NCI-H1048 (cell line): ENCODE data around the gene ANP32A.

Experiments
- DNase-seq: peaks from one replicate; lab custom pipeline; 2025; lab: John Stamatoyannopoulos, UW

The ANP32A gene

DNA sequence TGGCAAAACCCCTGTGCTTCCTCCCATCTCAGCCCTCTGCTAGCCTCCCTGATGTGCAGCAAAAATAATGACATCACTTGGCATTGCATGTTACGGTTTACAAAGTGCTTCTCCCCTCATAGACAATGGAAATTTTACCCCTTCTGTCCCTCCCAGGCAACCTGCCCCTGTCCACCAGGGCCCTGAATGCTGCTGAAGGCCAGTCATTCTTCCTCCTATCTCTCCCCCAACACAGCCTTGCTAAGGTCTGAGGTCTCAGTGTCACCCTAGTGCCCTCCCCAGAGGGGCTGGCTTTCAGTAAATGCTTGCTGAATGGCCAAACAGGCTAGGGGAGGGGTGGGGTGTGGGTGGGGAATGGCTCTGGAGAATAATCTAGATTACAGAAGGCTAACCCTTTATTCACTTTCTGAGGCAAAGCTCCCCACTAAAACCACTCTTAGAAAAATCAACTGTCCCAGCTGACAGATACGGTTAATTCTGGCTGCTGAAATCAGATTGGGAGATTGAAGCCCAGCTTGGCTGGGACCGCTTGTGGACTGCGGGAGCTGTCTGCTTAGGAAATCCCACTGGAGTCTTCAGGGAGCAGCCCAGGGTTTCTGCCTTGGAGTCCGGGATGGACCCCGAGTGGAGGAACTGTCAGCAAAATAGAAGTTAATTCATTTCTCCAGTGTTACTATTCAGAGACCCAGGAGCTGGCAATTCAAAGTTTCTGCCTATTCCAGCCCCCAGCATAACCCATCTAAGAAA, 22.9 kb downstream of the ANP32A start:
- no peak for DNase-seq

DNA sequence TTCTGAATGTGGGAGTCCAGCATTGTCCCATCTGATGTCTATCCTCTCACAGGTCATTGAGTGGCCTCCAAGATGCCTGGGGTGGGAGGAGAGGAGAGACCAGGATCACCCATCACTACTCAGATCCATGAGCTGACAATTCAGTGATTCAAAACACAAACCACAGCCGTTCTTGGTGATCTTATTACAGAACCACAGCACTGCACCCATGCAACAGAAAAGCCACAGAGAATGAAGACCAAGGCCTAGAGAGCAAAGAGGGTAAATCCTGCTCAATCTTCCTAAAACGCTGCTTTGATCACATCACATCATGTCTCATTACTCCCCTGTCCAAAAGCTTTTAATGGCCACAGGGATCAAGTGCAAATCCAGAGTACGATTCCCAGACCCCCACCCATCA, 23.5 kb downstream of the ANP32A start:
- DNase-seq: no peak

DNA sequence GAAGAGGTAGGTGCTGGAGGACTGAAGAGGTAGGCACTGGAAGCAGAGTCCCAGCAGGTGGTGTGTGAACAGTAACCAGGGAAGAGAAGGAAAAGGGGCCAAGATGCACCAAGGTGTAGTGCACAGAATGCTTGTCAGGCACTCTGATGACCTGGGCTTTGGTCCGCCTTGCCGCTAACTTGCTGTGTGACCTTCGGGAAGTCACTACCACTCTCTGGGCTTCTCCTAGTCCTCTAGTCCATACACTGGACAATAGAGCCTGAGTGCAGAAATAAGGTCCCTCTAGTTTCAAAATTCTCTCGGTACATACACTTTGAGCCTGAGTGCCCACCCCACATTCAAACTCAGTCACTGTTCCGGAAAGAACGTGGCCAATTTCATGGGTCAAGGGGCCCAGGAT, 24.1 kb downstream of the ANP32A start:
- DNase-seq: no peak

DNA sequence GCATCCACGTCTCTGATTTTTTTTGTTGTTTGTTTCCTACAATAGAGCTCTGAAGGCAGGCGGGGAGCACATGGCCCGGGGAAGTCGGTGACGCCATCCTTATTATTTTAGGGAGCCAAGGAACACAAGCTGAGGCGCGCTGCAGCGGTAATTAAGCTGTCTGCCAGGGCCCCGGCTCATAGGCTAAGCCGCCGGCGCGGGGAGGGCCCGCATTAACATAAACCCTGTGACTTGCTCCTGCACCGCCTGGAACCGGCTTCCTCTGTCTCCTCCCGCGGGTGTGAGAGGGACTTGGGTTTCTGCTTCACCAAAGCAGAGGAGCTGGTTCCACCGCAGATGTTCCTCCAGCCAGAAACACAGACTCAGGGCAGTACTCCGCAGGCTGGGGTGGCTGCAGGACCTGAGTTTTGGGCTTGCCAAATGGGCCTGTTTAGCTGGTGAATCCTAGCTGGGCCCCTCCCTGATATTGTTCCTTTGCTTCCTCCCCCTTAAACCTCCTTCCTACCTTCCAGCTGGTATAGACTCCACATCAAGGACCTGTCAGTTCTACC, 25.3 kb downstream of the ANP32A start:
- no peak for DNase-seq

DNA sequence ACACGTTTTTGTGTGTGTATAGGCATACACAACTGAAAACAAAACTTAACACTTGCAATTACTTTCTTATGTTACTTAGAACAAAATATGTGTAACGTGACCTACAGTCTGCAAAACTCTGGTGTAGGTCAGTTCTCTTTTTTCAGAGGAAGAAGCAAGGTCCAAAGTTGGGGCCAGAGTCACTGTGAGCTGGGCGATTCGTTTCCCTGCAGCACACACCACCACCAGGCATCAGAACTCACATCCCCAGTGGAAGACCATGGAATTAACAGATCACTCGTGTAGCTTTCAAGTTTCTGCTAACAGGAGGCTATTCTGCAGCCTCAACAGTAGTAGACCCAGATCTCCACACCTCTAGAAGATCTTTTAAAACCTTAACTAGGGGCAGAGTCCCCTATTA, 25.8 kb downstream of the ANP32A start:
- no peak for DNase-seq

DNA sequence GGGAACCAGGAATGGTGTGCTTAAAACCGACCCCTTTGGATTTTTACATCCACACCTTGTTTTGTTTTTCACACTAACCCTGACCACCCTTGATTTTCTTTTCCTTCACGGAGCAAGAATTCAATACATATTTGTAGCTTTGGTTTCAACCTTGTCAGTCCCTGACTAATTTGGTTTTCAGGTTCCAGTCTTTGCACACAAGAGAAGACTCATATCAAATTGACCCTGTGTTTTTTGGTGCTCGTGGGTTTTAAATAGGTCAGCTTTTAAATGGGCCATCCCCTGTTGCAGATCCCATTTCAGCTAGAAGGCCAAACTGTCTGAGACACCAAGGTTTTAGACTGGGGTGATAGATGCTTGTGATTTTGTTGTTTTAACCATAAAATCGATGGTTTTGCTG, 26.4 kb downstream of the ANP32A start:
- no peak for DNase-seq

DNA sequence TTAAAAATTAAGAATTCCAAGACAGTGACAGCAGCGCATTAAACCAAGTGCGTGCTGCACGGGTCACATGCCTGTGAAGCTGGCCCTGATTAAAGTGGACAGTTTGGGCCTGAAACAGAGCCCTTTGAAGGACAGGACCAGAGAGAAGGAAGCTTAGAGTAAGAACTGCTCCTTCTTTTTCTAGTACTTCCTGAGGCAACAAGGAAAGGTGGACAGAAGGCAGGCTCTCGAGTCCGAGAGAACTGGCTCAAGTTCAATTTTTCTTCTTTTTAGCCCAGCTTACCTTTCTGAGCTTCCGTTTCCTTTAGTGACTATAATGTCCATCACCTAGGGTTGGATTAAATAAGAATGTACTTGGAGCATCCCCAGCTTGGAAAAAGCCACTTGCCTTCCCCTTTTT, 26.9 kb downstream of the ANP32A start:
- DNase-seq: no peak

DNA sequence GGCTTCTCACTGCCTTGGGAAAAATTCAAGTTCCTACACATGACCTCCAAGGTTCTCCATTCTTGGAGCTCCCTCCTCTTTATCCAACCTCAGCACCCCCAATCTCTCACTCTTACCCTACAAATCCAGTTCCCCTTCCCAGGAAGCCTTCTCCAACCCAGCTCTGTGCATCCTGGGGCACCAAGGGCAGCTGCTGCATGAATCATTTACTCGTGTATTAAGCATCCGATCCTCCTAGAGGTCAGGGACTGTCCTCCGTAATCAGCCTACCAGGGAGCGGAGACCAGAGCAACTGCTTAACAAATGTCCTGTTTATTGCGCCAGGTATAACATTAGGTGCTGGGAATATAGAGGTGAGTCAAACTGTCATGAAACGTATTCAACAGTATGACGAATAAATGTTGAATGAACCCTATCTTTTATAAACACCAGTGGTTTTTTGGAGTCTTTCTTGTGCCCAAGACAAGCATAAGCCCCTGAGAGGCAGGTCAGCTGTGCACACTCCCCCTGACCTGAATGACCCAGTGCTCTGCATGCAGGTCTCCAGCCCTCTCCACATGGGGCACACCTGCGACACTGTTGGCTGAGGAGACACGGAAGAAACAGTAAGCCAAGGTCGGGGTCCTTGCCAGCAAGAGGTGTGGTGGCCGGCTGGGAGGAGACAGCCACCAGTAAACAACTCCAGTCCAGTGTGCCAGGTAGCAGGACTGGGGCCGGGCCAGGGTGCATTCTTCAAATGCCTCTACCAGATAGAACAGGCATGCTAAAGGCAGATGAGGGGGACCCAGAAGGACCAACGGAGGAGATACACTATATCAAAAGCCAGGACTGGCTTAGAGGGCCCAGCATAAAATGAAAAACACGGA, 27.6 kb downstream of the ANP32A start:
- no peak for DNase-seq

DNA sequence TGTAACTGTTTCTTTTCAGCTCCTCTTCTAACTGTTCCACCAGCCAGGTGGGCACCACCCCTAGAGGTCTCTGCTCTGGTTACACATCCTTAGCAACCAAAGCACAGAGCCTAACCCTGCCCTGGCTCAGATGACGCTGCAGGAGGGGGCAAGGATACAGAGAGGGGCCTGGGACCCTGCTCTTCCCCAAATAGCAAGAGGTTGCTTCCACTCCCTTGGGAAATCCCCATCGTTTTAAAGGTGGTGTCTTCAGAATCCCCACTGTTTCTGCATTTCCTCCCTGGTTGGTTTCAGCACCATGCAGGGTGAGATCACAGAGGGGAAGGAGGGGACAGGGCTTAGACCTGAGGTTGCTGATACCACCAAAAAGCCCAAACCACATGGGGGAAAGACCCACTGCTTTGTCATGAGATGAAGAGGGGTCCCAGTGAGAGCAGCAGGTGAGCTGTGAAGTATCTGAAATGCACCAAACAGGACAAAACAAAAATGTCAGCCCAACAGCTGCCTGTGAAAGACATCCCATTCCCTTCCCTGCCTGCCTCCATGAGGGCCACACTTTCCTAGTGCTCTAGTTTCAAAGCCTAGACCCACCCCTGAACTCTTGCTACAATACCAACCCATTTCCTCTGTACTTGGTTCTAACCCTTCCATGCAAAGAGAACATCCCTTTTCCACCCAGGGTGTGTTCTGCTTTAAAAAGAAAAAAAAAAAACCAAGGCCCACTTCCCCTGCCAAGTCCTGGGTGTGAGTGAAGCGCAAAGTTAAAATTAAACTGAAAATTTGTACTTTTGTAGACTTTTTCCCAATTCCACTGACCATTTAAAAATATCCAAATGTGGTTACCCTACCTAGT, 29.0 kb downstream of the ANP32A start:
- DNase-seq: no peak

DNA sequence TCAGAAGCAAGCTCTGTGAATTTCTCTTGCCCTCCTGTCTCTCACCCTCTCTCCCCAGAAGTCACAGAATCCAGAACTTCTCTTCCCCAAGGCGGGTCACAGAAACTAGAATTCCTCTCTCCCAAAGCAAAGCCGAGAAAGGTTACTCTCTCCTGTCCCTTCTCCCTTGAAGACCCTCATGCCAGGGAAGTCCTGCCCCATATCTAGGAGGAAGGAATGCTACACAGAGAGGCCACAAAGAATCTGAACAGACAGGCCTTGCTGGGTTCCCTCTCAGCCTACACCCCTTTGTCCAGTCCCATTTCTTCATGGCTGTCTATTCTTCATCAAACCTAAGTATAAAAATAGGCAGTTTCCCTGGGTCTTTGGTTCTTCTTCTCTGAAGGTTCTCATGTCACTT, 29.8 kb downstream of the ANP32A start:
- DNase-seq: no peak

DNA sequence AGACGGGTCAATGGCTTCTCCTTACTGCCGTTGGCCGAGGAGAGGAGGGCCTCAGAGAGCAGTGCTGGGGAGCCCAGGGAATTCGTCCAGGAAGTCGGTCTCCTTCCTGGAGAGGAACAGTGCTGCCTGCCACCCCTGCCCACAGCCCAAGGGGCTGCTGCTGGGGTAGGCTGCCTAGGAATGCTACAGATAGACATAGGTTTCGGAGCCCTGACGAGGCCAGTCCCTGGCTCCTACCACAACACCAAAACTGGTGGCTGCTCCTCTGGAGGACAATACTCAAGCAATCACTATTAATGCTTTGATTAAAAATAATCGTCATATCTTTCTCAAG, 30.5 kb downstream of the ANP32A start:
- DNase-seq: no peak

DNA sequence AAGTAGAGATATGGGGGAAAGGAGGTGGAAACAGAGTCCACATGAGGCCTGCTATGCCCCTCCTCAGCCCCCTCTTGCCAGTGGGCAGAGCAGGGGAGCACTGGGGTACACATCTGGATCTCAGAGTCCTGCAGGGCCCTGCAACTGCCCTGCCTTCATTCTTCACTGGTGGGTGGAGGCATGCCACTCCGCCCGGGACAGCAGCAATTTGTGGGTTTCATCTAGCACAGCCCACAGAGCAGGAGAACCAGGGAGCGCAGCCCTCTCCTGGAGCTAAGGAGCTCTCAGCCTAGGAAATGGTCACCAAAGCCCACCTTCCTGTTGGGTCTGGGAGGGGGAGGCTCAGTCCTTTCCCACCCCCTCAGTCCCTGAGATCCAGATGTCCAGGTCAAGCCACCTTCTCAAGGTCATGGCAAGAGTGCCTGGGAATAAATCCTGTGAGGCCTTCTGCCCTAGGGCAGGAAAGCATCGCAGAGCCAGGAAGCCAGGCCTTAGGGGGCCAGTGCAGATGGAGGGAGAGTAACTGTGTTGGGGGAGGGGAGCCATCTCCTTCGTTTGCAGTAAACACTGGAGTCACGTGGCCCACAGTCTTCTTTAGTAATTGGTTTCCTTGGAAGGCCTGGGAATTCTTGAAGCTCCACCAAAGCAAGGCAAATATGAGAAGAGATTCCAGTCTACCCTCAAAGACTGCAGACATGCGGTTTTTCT, 31.0 kb downstream of the ANP32A start:
- no peak for DNase-seq

DNA sequence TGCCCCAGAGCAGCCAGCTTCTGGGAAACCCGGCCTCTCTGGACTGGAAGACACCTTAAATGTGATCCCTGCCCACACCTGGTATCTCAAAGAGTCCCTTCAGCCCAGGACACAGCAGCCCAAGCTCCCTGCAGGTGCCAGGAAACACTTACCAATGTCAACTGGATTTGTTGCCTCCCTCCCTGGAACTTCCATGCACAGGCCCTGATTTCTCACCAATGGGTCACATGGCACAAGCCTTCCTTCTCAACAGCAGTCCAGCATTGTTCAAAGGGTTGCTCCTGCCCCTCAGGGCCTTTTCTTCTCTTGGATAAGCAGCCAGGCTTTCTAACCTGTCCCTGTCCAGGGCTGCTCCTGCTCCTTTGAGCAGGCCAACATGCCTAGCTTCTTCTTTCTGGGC, 31.6 kb downstream of the ANP32A start:
- no peak for DNase-seq

DNA sequence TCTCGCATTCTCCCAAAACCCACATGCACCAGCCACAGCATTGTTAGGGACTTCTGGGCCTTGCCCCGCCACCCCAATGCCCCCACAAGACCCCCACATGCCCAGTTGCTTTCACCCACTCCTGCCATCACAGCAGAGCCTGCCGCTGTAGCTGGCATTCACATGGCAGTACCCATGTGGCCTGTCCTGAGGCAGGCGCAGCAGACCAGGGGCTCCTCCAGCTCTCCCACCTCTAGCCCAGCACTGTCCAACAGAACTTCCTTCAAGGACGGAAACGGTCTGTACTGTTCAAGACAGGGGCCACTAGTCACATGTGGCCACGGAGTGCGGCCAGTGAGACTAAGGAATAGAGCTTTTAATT, 32.5 kb downstream of the ANP32A start:
- no peak for DNase-seq

DNA sequence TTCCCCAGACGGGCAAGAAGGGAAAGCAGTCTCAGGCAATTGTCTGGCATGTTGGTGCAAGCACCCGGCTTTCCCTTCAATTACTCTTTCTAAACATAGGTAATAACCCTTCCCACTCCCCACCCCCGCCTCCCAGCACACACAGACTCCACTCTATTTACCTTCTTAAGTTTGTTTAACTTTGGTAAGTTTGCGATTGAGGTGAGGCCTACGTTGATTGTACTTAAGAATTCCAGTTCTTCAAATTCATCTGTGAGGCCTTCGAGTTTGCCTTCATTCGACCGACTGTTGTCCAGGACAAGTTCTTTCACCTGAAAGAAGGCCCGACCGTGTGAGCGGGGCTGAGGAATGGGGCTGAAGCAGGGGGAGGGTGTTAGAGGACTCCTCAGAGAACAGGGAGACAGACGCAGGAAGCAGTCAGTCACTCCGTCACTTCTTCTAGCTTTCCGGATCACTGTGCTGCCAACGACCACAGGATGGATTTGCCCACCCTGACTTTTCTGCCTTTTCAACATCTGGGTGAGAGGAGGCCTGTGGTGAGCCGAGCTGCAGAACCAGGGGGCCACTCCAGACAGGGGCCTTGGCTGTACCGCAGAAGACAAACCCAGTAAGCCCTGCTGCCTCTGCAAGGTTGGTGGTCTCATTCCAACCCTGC, 33.0 kb downstream of the ANP32A start:
- DNase-seq: no peak

DNA sequence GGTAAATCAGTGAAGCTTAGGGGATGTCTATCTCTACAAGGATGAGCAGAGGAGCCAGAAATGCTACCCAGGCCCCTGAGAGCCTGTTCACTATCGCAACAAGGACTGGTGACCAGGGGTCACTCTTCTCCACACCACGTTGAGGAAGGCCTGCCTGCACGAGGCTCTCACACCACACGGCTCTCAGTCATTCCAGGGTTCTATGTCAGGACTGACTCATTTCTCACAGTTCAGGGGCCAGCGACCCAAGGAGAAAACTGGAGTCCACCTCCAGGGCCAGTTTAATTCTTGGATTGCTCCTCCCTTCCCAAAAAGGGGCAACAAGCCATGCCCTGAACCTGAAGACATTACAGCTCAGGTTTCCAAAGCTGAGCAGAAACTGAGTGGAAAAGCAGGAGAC, 33.9 kb downstream of the ANP32A start:
- DNase-seq: no peak

DNA sequence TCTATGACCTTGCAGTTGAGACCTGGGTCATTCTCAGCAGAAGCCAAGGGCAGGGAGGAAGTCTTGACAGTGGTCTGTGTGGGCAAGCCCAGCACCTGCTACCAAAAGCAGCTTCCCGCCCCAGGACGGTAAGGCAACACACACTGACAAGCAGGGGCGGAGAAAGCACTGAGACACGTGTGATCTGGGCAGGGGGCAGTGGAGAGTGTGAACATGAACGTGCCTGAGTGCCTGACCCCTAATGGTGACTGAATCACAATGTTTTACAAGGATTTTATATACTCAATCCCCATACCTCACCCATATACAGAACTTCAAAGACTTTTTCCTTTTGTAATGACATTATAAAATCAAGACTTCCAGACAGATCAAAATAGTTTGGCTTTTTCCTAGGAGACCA, 35.2 kb downstream of the ANP32A start:
- no peak for DNase-seq

DNA sequence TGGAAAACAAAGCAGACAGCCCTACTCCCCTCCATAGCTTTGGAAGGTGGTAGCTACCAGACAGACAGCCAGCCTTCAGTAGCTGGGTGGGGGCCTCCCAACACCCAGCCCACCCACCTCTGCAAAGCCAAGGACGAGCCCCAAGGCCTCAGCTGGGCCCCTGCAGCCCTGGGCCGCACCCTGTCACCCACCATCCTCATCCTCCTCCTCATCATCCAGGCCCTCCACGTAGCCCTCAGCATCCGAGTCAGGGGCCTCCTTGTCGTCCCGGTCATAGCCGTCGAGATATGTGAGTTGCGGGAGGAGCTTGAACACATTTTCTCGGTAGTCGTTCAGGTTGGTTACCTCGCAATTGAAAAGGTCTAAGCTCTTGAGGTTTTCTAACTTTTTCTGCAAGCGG, 36.5 kb downstream of the ANP32A start:
- DNase-seq: no peak

DNA sequence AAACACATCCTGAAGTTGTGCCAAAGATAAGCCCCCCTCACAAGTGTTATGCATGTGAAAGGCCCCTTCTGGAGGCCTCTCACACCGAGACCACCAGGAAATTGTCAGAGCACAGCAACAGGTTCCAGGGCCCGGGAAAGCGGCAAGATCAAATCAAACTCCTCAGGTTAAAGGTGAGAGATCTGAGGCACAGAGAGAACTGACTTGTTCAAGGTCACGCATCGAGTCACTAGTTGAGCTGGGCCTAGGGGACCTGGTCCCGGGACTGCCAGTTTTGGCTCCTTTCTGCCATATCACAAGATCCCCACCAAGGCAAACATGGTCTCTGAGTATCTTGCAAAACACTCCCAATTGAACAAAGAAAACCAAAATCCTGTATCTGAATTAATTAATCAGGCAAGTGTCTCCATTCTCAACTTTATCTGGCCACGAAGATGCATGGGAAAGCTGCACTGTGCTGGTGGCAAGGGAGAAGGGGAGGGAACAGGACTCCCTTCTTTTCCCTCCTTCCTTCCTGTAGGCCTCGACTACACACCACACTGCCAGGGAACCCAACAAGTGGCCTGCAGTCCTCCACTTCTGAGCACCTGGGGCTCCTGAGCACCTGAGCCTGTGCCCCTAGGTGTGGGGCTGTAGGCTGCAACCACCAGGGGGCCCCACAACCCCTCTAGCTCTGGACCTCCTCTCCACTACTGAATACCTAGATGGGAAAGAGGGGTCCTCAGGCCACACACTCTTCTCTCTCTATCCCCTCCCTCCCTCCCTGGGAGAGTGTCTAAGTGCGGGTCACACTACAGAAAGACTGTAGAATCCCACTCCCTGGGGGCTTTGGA, 37.3 kb downstream of the ANP32A start:
- DNase-seq: no peak

DNA sequence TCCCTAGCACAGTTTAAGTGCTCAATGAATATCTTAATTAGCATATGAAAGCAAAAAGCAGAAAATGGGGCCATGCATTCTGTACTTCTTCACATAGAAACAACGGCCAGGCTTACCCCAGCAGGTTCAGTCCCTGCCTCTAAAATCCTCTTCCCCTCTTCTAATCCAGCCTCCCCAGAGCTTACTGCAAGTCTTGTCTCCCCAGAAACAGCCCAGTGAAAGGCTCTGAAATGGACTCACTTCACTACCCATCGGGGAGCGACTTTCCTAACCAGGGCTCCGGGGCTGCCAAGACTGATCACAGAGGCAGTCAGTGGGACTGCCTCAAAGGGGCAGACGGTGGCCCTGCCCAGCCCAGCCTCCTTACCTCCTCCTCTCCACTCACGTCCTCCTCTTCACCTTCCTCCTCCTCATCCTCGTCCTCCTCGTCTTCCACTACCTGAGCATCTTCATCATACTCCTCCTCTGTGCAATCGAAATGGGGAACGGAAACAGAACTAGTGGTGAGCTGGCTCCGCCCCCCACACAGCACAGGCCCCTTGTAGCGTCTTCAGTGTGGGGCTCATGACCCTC, 38.0 kb downstream of the ANP32A start:
- DNase-seq: no peak
